GF-D8 (cell line): ENCODE measurements around the gene C5orf63.
"Not testable (repeated sequence)": the region's sequence is repeated elsewhere in the genome, so short reads cannot be mapped to it uniquely, and the experiment has no call there.

Source experiments
- DNase-seq: peaks from one replicate; lab custom pipeline; 2025; lab: John Stamatoyannopoulos, UW

The C5orf63 gene

DNA sequence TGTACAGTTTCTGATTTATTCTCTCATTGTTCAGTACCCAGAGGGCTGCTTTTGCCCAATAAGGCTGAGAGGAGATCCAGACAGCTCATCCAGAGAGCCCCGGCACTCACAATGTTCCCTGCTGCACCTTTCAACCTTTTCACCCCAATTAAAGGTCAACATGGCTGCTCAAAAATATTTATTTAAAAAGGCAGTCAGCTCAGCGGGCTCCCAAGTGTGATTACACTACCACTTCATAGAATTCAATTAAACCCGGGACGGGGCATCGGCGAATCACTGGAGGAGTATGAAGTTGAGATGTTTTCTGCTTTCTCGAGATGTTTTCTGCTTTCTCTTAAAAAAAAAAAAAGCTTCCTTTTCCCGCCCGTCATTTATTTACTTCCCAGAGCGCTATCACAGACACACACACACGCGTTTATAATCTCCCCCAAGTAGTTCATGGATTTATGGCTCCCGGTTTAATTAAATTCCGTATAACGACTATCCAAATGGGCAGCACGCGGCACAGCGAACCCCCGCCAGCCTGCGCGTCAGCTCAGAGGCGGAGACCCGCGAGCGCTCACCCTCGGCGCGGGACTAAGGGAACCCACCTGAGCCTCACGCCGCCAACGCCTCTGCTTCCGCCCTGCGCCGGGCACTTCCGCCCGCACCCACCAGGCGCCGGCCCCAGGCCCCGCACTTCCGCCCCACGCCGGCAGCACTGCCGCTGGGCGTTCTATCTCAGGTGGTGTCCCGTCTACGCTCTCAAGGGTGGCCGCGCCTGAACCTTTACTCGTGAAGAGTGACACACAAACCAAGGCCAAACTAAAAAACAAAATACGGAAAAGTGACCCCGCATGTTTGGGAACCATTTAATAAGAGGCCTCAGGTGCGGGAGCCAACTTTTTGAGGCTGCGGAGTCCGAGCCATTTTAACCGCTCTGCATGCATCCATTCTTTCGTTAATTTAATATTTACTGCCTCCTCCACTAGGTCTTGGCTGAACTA lies at the start of gene C5orf63:
C5orf63 (minus strand) TSS at position 642 of the 986 bp plus-strand sequence. CDS start 14,507 bp downstream, outside the sequence.
- DNase-seq: no peak

DNA sequence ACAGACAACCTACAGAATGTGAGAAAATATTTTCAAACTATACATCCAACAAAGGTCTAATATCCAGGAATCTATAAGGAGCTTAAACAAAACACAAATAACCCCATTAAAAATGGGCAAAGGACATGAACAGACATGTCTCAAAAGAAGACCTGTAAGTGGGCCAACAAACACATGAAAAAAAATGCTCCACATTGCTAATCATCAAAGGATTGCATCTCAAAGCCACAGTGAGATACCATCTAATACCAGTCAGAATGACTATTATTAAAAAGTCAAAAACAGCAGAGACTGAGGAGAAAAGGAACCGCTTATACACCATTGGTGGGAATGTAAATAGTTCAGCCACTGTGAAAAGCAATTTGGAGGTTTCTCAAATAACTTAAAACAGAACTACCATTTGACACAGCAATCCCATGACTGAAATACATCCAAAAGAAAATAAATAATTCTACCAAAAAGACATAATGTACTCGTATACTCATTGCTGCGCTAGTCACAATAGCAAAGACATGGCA lies 39.1 kb upstream of the C5orf63 start:
- no peak for DNase-seq

- DNase-seq: no peak
Measured at GRCh38 chr5:127111112-127111511, 37.8 kb upstream of the C5orf63 start.

DNA sequence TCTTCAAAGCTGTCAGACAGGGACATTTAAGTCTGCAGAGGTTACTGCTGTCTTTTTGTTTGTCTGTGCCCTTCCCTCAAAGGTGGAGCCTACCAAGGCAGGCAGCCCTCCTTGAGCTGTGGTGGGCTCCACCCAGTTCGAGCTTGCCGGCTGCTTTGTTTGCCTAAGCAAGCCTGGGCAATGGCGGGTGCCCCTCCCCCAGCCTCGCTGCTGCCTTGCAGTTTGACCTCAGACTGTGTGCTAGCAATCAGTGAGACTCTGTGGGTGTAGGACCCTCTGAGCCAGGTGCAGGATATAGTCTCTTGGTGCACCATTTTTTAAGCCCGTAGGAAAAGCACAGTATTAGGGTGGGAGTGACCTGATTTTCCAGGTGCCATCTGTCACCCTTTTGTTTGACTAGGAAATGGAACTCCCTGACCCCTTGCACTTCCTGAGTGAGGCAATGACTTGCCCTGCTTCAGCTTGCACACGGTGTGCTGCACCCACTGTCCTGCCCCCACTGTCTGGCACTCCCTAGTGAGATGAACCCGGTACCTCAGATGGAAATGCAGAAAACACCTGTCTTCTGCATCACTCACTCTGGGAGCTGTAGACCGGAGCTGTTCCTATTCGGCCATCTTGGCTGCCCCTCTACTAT lies 35.4 kb upstream of the C5orf63 start:
- not testable (repeated sequence) for DNase-seq

DNA sequence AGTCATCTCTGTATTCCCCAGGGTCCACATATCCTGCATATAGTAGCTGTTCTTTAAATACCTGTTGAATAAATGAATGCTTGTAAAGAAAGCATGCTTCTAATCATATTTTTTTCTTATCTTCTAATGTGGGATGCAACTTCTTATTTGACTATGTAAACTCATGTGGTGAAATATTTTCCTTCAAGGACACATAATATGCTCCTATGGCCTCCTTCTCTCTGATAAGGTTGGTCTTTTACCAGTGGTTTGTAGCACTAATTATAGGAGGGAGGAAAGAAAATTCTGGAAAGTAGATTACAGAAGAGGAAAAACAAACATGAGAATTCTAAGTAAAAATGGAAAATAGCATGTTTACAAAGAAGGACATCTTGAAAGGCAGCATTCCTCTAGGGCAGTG lies 28.6 kb upstream of the C5orf63 start:
- no peak for DNase-seq

DNA sequence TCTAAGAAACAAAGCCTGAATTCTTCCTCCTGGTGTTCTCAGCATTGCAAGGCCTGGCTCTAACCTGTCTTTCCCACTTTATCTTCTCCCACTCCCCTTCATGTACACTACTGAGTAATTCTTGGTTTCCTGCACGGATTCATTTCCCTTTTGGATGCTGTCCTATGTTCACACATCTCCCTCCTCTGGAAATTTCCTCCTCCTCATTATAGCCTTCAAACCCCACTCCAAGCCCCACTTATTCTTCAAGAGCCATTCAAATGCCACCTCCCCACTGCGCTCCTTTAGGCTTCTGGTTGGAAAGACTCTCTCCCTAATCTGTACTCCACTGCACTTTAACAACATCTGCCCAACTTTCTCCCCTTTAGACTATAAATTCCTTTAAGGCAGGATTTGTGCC lies 28.2 kb upstream of the C5orf63 start:
- DNase-seq: no peak

DNA sequence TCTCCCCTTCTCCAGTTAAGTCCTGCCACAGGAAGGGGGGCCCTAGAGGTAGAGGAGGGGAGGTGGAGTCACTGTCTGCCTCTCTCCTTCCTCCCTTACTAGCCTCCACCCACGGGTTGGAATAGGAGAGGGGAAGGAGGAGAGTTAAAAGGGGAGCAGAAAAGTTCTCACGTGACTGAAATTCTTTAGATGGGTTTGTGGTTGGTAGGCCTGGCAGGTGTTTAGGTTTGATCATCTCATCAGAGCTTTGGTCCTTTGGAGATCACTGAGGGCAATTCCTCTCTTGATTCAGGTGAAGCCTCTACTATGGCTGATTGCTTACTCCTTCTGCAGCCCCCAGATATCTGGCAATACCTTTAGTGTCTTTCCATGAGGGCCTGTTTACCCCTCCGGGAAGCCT lies 24.9 kb upstream of the C5orf63 start:
- DNase-seq: no peak

DNA sequence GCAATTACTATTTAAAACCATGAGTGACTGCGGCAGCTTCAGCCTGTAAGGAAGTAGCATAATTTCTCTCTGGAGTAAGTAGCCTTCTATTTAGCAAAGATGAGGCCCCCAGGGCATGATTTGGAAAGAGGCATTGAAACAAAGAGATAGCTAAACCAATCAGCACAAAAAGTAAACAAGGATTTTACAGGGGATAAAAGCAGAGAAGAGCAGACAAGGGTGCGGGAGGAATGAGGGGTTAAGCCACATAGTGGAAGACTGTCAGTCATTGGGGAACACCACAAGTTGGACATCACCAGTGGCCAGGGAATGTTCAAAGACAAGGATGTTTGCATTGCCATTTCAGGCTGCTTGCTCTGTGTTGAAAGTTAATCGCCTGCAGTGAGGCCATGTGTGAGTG lies 24.0 kb upstream of the C5orf63 start:
- no peak for DNase-seq

DNA sequence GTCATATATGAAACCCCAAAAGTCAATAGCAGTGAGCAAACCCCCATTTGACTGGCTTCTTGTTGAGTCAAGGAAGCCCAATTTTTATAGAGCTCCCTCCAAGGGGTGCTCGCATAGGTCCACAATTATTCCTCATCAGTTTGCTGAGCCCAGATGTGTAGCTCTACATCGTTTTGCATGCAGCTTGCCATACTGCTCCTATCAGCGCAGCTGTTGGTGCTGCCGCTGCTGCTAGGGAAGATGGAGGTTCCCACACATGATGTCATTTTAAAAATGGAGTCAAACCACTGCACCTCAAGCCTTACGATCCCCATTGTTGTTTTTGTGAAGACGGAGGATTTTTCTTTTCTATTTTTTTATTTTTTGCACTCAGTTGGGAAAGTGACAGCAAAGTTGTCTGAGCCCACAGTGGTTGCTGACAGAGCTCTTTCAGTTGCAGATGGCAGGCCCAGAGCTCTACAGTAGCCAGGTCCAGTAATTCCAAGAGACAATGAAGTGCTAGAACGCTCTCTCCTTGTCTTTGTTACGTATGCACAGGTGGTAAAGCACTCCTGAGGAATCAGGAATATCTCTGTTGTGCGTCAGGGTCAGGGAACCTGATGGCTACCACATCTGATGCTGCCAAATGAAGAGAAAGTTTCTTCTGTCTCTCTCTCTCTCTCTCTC lies 23.2 kb upstream of the C5orf63 start:
- no peak for DNase-seq

DNA sequence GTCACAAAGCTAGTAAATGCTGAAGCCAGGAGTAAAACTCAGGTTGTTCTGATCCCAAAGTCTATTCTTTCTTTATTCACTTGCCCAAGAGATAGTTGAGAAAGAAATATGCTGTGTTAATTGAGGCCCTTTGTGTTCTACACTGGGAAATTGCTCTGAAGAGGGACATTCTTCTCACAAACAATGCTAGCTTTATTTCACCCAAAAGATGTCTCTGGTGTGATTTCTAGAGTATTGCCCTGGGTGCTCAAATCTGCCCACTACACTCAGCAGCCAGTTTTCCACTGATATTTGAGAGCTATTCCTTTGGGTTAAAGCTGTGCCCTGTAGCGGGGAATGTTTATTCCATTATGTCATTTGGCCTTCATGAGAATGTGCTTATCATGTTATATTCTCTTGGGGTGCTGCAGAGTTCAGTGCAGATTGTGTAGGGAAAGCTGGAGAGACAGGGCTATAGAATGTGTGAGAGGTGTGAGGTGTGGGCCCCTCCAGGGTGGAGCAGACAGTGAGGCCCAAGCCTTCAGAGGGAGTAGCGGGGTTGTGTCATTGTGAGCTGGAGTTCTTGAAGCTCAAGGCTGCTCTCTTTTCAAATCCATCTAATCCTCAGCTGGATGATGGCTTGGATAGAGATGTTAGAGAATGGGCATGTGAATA lies 21.0 kb upstream of the C5orf63 start:
- no peak for DNase-seq

- no peak for DNase-seq
Measured at GRCh38 chr5:127092690-127093089, 19.4 kb upstream of the C5orf63 start.

DNA sequence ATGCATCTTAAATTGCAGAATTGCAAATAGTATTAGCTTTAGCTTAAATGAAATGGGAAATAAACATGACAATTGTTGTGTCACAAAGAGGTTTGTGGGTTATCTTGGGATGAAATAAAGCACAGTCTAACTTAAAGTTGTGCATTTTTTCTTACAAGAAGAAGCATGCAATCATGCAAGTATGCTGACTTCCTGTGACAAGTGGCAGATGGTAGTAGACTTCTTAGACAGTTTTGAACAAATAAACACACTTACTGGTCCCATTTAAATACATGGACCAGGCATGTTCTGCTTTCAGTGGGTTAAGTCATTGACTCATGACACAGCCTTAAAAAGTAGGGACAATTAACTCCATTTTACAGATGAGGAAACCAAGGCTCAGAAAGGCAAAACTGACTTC lies 15.9 kb upstream of the C5orf63 start:
- no peak for DNase-seq

- no peak for DNase-seq
Measured at GRCh38 chr5:127088251-127088650, 14.9 kb upstream of the C5orf63 start.

DNA sequence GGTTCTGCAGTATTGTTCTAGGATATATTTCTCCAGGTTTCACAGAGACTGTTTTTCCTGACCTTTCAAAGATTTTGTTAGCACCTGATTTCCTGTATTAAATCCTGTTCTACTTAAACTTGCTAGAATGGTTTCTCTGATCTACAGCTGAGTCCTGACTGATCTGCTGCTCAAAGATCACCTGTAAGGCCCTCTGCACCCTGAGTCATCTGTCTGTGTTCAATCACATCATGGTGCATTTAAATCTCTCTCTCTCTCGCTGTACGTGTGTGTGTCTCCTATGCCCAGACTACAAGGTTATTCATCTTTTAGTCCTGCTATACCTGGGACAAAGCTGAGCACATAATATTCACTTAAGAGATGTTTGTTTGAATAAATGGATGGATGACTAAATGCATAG lies 13.3 kb upstream of the C5orf63 start:
- no peak for DNase-seq

GRCh38 chr5:127085796-127086195 lies 12.5 kb upstream of the C5orf63 start:
- DNase-seq: no peak

- DNase-seq: no peak
Measured at GRCh38 chr5:127085371-127085770, 12.1 kb upstream of the C5orf63 start.

DNA sequence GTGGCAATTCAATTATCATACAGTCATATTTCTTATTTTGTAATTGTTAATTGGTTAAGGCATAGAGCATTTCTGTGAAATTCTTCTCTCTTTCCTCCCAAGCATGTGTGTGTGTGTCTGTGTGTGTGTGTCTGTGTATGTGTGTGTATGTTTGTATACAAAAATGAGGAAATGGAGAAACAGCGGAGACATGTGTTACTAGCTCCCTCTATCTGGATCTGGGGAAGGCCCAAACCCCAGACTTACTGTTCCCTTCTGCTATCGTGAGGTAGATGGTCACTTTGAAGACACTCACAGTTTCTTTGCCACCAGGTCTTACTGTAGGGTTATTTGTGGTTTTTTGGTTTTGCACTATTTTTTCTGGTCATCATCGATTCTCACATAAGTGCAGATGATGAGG lies 11.4 kb upstream of the C5orf63 start:
- DNase-seq: no peak

- DNase-seq: no peak
Measured at GRCh38 chr5:127083711-127084110, 10.4 kb upstream of the C5orf63 start.

GRCh38 chr5:127079994-127080491 lies 6.7 kb upstream of the C5orf63 start:
- peak; percentile 60 for DNase-seq

DNA sequence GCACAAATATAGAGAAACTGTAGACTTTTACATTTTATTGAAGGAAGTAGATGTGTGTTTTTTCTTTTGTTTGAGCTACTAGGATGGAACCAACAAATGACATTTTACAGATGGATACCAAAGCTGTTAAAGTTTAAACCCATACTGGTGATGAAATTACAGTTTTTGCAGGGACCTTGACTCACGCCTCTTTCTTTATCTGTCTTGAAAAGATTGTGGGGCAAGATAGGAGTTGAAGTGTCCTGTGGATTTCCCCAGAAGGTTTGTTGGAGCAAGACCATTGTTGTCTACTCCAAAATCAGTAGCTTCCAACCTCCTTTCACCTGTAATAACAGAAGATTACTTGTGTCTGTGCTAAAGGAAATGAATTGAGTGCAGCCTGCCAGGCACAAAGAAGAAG lies 4.1 kb upstream of the C5orf63 start:
- no peak for DNase-seq

DNA sequence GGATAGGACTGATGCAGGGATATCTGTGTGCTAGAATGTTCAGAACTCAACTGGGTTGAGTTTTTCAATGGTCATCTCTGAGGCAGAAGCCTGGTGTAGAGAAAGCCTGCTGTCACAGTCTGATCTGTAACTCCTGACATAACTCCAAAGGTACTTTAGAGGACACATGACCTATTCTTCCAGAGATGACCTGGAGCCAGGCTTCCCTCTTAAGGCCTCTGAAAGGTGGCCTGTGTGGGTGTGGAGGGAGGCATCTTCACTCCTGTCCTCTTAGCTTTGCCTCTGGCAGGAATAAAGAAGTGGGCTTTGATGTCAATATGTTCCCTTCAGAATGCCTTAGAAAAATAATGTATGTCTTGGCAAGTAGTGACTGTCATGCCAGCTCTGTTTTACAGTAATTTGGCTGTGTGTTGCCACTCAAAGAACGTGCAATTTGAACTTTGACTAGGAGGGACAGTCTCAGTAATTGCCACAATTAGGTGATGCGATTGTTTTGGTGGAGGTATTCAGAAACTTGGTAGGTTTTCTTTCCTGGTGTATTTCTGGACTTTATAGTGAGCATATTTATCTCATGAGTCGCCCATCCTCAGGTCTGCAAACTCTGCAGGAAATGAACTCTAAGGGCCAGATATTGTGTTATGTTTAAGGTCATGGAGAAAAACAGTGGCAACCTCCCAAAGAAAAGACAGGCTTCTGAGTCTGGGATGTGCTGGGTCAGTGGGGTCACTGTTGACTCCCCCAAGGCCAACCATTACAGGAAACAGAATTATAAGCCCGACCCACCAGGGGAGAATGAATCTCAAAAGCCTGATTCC lies 3.2 kb upstream of the C5orf63 start:
- DNase-seq: no peak
